ENCODE measurements around the gene AFAP1.

- no peak for TF ChIP-seq CTCF (IDR thresholded peaks at IDR 0.05)
- TF ChIP-seq EZH2 (IDR thresholded peaks at IDR 0.05), result no peak
These were observed 230.2 kb downstream of the AFAP1 start for GRCh38 chr4:7709431-7709830.

Data from neural progenitor cell (in vitro differentiated cells).